HG02943 (cell line): ENCODE data around the gene C2orf72.
"Not testable (repeated sequence)": the region's sequence is repeated elsewhere in the genome, so short reads cannot be mapped to it uniquely, and the experiment has no call there.

Experiments
- ATAC-seq: cut with Tn5 transposase; IDR thresholded peaks from one replicate; pipeline ENCODE4 v1.9.1; 2021; ENCODE audit warnings: mild to moderate bottlenecking, low read depth, moderate library complexity; ENCODE audit not compliant: unreplicated experiment

C2orf72 gene

GRCh38 chr2:231012463-231012862 lies 24.9 kb upstream of the C2orf72 start:
- no peak for ATAC-seq

DNA sequence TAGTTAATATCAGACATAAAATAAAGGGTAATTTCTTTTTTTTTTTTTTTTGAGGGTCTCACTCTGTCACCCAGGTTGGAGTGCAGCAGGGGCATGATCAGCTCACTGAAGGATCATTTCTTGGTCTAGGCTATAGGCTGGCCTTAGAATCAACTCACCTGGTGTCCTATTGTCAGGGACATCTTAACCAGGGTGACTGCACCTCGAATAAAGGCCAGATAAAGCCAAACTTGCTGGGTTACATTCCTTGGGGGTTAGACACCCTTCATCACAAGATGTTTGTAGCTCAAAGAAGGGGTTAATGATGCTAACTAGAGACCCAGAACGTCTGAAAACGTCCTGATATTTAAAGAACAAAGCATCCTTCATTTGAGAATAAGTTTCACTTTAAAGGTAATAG lies 23.5 kb upstream of the C2orf72 start:
- no peak for ATAC-seq

- no peak for ATAC-seq
Measured at GRCh38 chr2:231015478-231015877, 21.8 kb upstream of the C2orf72 start.

- no peak for ATAC-seq
Measured at GRCh38 chr2:231015926-231016325, 21.4 kb upstream of the C2orf72 start.

GRCh38 chr2:231016566-231017230 lies 20.6 kb upstream of the C2orf72 start:
- ATAC-seq: no peak

DNA sequence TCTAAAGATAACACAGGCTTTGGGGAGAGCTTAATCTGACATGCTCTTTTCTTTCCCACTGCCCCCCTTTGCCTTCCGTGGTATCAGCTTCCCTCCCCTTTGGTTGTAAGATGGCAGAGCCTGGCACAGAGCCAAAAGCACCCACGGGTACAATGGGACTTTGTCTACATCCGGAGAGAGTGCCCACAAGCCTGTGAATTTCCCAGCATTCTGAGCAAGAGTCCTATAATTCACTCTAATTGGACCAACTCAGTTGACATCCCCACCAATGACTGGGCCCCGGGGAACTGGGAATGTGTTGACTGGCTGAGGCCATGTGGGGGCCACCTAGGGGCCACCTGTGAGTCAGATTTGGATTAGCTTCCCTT lies 20.1 kb upstream of the C2orf72 start:
- ATAC-seq: no peak

GRCh38 chr2:231018184-231018583 lies 19.1 kb upstream of the C2orf72 start:
- ATAC-seq: no peak

GRCh38 chr2:231025059-231025458 lies 12.3 kb upstream of the C2orf72 start:
- ATAC-seq: not testable (repeated sequence)

- no peak for ATAC-seq
Measured at GRCh38 chr2:231028889-231029288, 8.4 kb upstream of the C2orf72 start.

DNA sequence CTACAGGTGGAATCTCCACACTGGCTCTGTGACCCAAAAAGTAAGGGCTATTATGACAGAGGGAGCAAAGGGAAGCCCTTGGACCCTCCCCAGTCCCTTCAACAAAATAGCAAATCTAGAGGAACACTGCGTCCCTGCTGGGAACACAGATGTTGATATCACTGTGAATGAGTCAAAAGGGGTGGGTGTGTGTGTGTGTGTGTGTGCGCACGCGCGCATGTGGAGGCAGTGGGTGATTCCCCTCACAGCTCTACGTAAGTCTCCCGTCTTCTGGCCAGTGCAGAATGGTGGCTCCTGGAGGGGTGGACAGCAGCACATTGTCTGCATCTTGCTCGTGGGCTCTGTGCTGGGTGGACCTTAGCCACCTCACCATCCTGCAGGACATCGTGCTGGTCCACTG lies 7.8 kb upstream of the C2orf72 start:
- ATAC-seq: no peak

DNA sequence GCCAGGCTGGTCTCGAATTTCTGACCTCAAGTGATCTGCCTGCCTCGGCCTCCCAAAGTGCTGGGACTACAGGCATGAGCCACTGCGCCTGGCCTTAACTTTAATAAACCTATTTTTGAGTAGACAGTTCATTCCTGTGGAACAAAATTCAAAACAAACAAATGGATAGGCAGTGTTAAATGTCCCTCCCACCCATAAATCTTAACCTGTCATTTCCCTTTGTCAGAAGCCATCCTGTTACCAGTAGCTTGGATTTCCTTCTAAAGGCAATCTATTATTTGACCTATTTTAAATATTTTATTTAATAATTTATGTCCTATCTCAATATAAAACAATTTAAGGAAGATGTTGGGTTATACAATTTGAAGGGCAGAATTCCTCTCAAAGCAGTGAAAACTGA lies 6.6 kb upstream of the C2orf72 start:
- no peak for ATAC-seq

DNA sequence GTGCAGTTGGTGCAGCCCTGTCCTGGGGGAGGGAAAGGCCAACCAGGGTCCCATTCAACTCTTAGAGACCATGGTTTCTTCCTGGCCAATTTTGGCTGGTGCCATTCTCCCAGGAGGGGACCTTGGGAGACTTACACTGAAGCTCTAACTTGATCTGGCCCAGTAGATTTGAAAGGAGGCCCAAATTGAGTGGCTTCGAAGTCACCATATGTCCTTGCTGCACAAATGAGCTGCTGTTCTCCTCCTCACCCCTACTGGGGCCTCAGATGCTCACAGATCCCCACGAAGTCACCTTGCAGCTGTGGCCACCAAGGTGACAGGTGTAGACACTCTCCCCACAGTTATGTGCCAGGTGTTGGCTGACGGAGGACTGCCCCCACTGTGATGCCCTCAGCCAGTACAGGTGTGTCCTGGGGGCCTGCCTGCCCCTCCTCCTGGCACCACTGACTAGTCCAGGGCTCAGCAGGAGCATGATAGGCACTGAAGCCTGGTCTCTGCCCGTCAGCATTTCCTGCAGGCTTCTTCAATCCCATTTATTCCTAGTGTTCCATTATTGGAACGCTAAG lies 4.7 kb upstream of the C2orf72 start:
- no peak for ATAC-seq

DNA sequence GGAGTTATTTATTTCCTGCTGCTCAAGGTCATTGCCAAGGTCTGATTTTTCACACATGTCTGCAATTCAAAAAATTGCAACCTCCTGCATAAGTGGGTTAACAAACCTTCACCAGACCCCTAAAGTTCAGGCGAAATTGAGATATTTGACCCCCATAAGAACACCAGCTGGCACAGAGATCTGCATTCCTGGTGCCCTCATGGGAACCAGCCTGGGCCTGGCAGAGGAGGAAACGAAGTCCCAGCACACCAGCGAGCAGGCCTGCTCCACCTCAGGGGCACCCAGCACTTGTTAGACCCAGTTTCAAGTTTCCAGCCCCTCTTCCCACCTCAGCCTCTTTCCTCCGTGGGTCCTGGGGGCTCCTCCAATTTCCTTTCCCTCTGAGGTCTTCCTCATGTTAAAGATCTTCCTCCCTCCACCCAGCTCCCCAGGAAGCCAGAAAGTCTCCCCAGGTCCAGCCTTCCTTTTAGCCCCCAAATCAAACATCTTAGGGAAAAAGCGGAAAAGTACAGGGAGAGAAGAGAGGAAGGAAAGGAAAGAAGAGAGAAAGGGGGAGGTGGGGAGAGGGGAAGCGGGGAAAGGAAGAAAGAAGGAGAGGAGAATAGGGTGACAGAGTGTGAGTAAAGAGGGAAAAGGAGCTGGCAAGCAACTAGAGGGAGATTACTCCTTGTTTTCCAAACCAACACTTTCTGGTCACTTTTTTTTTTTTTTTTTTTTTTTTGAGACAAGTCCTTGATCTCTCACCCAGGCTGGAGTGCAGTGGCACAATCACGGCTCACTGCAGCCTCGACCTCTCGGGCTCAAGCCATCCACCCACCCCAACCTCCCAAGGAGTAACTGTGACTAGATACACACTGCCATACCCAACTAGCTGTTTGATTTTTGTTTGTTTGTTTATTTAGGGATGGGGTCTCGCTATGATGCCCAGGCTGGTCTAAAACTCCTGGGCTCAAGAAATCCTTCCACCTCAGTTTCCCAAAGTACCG lies 3.9 kb upstream of the C2orf72 start:
- ATAC-seq: no peak

- no peak for ATAC-seq
Measured at GRCh38 chr2:231034291-231034882, 2.9 kb upstream of the C2orf72 start.

DNA sequence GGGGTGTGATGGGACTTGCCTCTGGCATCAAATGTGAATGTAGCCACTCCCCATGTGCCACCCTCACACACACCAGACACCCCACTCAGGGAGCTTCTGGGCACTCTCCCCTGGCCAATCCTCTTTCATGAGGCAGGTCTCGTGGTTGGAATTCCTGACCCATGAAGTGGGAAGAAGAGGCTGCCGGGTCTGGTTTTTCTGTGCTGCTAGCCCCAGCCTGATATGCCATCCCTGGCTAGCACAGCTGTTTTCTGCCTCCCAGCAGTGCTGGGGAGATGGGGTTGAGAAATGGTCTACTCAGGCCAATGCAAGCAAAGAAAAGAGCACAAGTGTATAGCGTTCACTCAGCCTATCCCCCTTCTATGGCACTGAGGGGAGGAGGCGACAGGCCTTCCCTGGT lies 1.2 kb upstream of the C2orf72 start:
- ATAC-seq: no peak

DNA sequence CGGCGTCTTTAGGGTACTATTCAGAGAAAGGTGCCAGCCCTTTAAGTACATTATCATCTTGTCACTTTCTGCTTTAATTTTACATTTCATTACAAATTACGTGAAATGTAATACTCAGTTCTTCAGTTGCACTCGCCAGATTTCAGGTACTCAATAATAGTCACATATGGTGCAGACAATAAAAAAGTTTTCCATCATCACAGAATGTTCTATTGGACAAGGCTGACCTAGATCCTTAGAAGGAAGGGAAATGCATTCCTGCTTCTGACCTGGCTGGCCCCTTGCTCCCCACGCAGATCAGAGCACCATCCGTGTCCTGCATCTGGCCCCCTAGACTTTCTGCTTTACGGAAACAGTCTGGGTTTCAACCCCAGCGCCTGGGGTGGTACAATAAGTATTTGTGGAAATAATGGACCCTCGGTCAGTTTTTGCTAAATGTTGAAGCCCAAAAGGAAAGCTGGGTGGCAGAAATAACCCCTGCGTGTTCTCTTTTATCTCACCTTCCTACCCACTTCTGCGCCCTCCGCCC lies 681 bp upstream of the C2orf72 start:
- no peak for ATAC-seq

- no peak for ATAC-seq
Measured at GRCh38 chr2:231037731-231038482, 584 bp downstream of the C2orf72 start.

DNA sequence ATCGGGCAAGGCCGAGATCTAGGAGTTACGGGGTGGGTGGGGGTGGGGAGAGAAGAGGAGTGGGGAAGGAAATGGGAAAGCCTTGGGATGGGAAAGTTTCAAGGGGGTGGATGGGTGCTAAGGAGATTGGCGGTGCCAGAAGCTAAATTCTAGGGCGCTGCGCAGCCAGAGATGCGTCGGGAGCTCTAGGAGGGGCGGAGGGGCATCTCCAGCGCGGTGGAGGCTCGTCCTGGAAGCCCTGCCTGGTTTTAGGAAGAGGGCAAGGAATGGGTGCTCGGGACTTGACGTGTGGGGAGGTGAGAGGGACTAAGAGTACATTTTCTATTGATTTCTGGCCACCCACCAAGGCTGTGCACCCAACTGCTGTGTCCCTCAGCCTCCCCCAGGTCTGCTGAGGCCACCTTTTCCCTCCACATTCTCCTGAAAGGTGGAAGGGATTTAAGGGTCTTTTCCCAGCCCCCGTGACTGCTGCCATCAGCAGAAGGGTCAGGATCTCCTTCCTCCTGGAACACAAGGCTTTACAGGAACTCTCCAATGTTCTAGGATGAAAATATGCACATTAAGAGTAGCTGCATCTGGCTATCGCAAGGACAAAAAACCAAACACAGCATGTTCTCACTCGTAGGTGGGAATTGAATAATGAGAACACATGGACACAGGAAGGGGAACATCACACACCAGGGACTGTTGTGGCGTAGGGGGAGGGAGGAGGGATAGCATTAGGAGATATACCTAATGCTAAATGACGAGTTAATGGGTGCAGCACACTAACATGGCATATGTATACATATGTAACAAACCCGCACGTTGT lies 1.4 kb downstream of the C2orf72 start:
- no peak for ATAC-seq

GRCh38 chr2:231039294-231039664 lies 2.0 kb downstream of the C2orf72 start:
- no peak for ATAC-seq
